OCI-M2 (cell line): ENCODE data around the gene SLC27A2.

Source experiments
- DNase-seq: peaks from one replicate; lab custom pipeline; 2025; ENCODE audit not compliant: unreplicated experiment; lab: John Stamatoyannopoulos, UW

The SLC27A2 gene

GRCh38 chr15:50265620-50266019 is 83.6 kb downstream of the SLC27A2 start, which contains the start of gene HDC:
Gene HDC, minus strand, starts transcription at chr15:50265726. Its CDS starts 103 bp downstream, at chr15:50265623.
- DNase-seq: no peak

- DNase-seq: no peak
Measured at GRCh38 chr15:50267577-50267976, 85.6 kb downstream of the SLC27A2 start.

GRCh38 chr15:50275091-50275490 is 93.1 kb downstream of the SLC27A2 start:
- no peak for DNase-seq

GRCh38 chr15:50275908-50276307 is 93.9 kb downstream of the SLC27A2 start:
- no peak for DNase-seq

- DNase-seq: no peak
Measured at GRCh38 chr15:50277370-50277769, 95.4 kb downstream of the SLC27A2 start.

GRCh38 chr15:50278496-50278895 is 96.5 kb downstream of the SLC27A2 start:
- no peak for DNase-seq

GRCh38 chr15:50280271-50280670 is 98.3 kb downstream of the SLC27A2 start:
- no peak for DNase-seq

- no peak for DNase-seq
Measured at GRCh38 chr15:50281427-50281826, 99.4 kb downstream of the SLC27A2 start.
